ENCODE measurements around the gene NUDT14.

The NUDT14 gene

DNA sequence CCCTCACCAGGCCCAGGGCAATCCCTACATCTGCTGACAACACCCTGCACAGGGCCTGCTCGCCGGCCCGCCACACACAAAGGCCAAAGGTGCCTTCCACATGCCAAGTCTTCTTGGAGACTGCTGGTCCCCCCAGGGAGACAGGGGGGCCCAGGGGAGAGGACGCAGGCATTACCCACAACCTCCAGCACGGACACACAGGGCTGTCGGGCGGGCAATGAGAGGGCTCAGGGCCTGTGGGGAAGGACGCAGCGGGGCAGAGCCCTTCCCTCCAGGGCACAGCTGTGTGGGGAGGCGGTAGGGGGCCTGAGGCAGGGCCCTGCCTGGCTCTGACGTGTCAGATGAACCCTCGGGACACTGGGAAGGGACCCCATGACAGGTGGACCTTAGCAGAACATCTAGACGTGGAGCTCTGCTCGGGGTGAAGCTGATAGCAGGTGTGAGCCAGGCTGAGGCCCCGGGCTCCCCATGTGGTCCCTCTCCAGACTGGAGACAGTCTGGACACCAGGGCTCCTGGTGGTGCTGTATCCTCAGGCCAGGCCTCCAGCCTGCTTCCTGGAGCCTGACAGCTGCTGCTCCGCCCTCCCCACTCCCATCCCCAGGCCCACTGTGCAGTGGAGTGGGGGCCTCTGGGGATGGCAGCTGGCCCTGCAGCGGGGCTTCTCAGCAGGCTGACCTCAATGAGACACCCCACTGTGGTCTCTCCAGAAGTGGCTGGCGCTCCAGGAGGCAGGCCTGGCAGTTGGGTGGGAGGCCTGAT lies 31.6 kb upstream of the NUDT14 start:
- DNase-seq (ENCODE audit: low read depth in 1 of 2, low spot score in 1 of 2), result no peak

GRCh38 chr14:105211758-105212089 lies 30.6 kb upstream of the NUDT14 start:
- no peak for DNase-seq (ENCODE audit: low read depth in 1 of 2, low spot score in 1 of 2)

GRCh38 chr14:105211086-105211757 lies 30.1 kb upstream of the NUDT14 start:
- no peak for DNase-seq (ENCODE audit: low read depth in 1 of 2, low spot score in 1 of 2)

DNA sequence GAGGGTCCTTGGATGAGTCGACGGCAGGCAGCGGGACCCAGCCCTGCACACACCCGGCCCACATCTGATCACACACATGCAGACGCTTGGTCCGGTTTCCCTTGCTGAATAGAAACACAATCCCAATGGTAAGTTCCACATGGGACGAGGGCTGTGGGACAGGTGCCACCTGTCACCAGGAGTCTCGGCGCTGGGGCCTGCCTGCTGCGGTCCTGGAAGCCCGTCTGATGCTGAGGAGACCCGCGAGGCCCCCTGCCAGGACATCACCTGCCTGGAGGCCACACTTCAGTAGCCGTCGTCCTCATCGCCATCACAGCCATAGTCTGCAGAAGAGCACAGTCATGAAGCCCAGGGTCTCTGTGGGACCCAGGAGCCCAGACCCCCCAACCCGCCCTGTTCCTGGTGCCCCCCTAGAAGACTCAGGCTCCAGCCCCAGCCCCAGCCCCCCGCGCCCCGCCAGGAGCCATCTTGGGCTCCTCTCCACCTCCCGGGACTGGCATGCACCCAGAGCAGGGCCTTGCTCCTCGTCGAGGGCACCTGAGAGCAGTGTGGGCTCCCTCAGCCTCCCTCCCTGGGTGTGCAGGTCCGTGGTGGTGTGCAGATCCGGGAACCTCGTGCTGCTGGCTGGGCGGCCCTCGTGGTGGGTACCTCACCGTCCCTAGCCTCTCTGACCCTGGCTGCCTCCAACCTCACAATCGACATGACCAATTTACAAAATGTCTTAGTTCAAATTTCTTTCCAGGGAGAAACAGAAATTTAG lies 29.3 kb upstream of the NUDT14 start:
- DNase-seq (ENCODE audit: low read depth in 1 of 2, low spot score in 1 of 2), result no peak

GRCh38 chr14:105209646-105210045 lies 28.5 kb upstream of the NUDT14 start:
- no peak for DNase-seq (ENCODE audit: low read depth in 1 of 2, low spot score in 1 of 2)

DNA sequence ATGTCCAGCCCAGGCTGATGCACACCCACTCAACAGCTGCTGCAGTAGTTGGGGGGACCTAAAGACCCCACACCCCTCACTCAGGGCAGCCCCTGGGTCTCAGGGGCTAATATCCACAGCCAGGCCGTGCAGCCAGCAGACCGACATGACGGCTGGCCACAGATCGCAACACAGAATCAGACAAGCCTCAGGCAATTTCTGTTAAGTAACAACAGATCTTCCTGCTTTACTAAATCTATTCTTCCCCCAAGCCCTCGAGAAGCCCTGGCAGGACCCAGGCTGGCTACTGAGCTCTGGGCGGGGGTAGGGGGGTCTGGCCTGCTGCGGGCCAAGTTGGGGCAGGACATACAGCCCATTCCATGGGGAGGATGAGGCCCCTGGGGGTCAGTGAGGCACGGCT lies 28.0 kb upstream of the NUDT14 start:
- DNase-seq (ENCODE audit: low read depth in 1 of 2, low spot score in 1 of 2), result no peak

DNA sequence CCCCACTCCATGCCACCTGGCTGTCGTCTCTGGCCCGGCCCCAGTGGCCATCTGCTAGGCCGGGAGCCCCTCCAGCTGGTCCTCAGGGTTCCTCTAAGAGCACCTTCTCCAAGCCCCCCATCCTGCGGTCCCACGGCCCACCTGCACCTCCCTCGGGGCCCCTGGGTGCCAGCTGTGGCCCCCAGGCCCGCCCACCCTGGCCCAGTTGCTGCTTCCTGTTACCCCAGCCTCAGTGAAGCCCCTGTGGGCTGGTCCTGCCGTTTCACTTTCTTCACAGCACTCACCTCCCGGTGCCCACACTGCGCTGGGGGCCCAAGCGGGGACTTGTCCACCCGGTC lies 27.6 kb upstream of the NUDT14 start:
- no peak for DNase-seq (ENCODE audit: low read depth in 1 of 2, low spot score in 1 of 2)

DNA sequence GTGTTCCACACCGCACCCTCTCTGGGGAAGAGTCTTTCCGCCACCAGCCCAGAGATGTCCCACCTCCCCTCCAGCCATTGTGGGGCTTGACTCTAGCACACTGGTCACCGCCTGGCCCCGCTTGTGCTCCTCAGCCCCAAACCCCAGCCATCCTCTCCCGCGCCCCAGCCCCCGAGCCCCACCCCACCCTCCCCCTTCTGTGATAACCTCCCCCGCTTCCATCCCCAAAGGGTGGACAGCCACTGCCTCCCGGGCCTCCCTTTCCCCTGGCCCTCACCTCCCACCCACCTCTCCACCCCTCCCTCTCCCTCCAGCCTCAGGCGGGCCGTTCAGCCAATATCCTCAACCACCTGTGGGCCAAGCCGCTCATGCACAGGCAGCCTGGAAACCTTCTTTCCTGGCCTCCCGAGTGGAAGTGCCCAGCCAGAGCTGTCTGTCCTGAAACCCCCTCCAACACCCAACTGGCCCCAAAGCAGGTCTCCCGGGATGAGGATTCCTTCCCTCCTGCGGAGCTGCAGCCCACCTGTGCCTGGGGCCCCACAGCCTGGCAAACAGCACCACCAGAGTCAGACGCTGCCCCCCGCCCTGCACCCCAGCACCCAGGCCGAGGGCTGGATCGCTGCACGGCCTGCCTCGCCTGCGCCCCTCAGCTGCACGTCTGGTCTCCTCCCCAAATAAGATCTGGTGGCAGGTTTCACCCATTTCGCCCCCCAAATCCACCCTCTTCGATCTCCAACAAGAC lies 27.1 kb upstream of the NUDT14 start:
- DNase-seq (ENCODE audit: low read depth in 1 of 2, low spot score in 1 of 2), result no peak

GRCh38 chr14:105207460-105207901 lies 26.4 kb upstream of the NUDT14 start:
- no peak for DNase-seq (ENCODE audit: low read depth in 1 of 2, low spot score in 1 of 2)

- DNase-seq (ENCODE audit: low read depth in 1 of 2, low spot score in 1 of 2), result no peak
Measured at GRCh38 chr14:105206873-105207272, 25.8 kb upstream of the NUDT14 start.

DNA sequence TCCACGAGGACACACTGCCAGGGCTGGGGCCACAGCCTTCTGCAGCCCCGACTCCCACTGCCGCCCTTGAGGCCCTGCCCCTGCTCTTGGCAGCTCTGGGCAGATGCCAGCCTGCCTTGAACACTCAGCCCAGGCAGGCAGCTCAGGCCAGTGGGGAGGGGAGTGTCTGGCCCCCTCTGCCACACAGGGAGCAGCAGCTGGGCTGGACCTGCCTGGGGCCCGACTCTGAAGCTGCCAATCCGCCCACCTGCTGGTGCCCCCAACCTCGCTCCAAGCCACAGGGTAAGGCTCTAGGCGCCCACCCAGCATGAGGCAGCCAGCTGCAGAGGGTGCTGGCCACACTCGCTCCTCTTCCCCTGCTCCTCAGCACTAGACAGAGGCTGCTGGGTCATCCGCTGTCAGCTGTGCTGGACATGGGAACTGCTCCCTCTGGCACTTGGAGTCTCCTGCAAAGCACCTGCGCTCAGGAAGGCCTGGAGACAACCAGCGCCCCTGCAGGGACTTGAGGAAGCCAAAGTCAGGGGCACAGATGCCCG lies 24.6 kb upstream of the NUDT14 start:
- no peak for DNase-seq (ENCODE audit: low read depth in 1 of 2, low spot score in 1 of 2)

- DNase-seq (ENCODE audit: low read depth in 1 of 2, low spot score in 1 of 2), result no peak
Measured at GRCh38 chr14:105204931-105205672, 24.0 kb upstream of the NUDT14 start.

- DNase-seq (ENCODE audit: low read depth in 1 of 2, low spot score in 1 of 2), result no peak
Measured at GRCh38 chr14:105204206-105204930, 23.3 kb upstream of the NUDT14 start.

GRCh38 chr14:105203701-105204100 lies 22.6 kb upstream of the NUDT14 start:
- no peak for DNase-seq (ENCODE audit: low read depth in 1 of 2, low spot score in 1 of 2)

DNA sequence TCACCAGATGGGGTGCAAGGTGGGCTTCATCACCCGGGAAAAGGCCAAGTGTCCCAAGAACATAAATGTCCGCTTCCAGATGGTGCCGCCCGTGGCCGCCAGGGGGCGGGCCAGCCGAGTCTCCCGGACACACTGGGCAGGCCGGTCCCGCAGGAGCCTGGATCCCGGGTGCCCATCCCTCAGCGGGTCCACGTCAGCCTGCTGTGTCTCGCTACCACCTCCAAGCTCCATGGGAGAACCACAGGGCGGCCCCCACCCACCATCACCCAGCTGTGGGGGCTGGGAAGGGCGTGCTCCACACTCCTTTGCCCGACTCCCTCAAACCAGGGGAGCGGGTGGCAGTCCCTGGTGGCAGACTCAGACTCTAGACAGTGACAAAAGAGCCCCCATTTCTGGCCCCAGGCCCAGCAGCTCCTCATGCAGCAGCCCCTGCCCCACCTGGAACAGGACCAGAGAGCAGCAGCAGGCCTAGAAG lies 22.0 kb upstream of the NUDT14 start:
- peak; percentile 33 to 41 for DNase-seq (ENCODE audit: low read depth in 1 of 2, low spot score in 1 of 2)

DNA sequence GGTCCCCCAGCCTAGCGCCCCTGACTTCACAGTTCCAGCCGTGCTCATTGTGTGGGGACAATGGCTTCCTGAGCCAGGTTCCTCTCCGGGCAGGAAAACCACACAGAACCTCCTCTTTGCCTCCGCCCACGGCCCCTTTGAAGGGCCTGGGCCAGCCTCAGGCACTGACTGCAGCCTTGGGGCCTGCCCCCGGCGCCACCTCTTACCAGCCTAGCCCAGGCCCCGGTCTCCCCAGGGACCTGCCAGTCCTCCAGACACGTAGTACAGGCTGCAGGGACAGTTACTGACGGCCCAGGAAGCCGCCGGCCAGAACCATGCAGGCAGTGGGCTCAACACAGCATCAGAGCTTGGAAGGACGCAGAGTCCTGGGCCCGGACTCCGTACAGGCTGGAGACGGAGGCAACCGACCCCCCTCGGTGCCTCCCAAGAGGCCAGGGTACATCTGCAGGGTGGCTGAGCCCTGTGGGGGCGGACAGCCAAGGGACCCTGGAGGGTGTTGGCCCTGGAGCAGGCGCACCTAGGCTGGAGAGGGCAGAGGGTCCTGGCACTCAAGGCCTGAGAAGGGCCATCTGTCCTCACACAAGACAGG lies 20.9 kb upstream of the NUDT14 start:
- DNase-seq (ENCODE audit: low read depth in 1 of 2, low spot score in 1 of 2), result no peak

DNA sequence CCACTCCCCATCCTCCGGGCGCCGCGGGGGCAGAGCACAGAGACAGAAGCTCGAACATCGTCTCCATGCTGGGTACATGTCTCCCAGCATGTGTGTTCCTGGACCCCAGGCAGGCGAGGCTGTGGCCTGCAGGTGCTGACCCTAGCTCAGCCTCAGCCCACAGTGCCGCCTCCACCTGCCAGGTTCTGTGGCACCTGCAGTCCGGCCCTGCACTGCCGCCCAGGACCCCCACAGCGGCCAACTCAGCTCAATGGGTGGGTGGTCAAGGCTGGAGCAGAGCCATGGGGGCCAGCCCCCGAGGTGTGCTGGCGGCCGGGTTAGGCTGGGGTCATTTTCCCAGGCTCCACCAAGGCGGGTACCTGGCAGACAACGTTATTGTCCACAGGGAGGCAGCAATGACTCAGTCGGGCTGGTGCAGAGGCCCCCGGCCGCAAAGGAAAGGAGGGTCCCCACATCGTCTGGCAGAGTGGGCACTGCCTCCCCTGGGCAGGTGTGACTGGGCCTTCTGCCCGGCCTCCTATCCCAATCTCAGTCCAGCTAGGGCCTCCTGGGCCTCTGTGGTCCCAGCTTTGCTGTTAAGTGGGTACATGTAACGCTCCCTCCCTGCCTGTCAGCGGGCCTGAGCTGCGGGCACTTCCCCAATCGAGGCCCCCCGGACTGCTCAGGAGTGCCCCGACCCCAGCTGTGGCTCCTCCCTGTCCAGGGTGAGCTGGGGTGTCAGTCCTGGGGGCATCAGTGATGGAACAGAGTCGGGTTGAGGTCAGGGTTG lies 20.2 kb upstream of the NUDT14 start:
- no peak for DNase-seq (ENCODE audit: low read depth in 1 of 2, low spot score in 1 of 2)

GRCh38 chr14:105200641-105201040 lies 19.5 kb upstream of the NUDT14 start:
- DNase-seq (ENCODE audit: low read depth in 1 of 2, low spot score in 1 of 2), result no peak

- DNase-seq (ENCODE audit: low read depth in 1 of 2, low spot score in 1 of 2), result no peak
Measured at GRCh38 chr14:105200074-105200473, 19.0 kb upstream of the NUDT14 start.
